Measurements from ENCODE around the gene ZNF133. TPM values are rescaled to one million over a fixed set of nuclear protein-coding genes. Genes with fewer than 3 reads are reported as not detected.

The ZNF133 gene
- total and polyA plus RNA-seq, 2 of the 13 experiments (the other 11 are each of a cell fraction or from before 2014, with no cell fraction given): 23.5 to 26.7 TPM

GRCh38 chr20:18287915-18288748 lies at the start of gene ZNF133 (continued):
- TF ChIP-seq GMEB2 (CRISPR knock-in tag; IDR thresholded peaks at IDR 0.05; ENCODE audit: low read depth): 0 out of 2 replicates have a peak, but pooled peaks have one; percentile 28
- peak; percentile 87 for TF ChIP-seq GZF1 (CRISPR knock-in tag; IDR thresholded peaks at IDR 0.05)
- peak; percentile 92 for TF ChIP-seq TFDP2 (CRISPR knock-in tag; IDR thresholded peaks at IDR 0.05)
- TF ChIP-seq ZXDC (CRISPR knock-in tag; IDR thresholded peaks at IDR 0.05): peak; percentile 92; the same call in 1 of the 2 replicates
- peak; percentile 98 for TF ChIP-seq KDM5A (IDR thresholded peaks at IDR 0.05; ENCODE audit: borderline replicate concordance, low read length)
- peak; percentile 95 for TF ChIP-seq YEATS2 (CRISPR knock-in tag; IDR thresholded peaks at IDR 0.05; ENCODE audit: borderline replicate concordance)
- TF ChIP-seq MTA3 (CRISPR knock-in tag; IDR thresholded peaks at IDR 0.05): no peak
- no peak for TF ChIP-seq ZNF660 (CRISPR knock-in tag; IDR thresholded peaks at IDR 0.05; ENCODE audit: borderline replicate concordance, low read depth)
- TF ChIP-seq ZC3H4 (CRISPR knock-in tag; IDR thresholded peaks at IDR 0.05; ENCODE audit: borderline replicate concordance): 0 out of 2 replicates have a peak, but pooled peaks have one; percentile 25
- peak; percentile 71; the same call in 1 of the 2 replicates for TF ChIP-seq KIAA2018 (CRISPR knock-in tag; IDR thresholded peaks at IDR 0.05; ENCODE audit: borderline replicate concordance)
- no peak for TF ChIP-seq ZFP36 (IDR thresholded peaks at IDR 0.05; ENCODE audit: borderline replicate concordance, low read depth, low read length, partially characterized antibody)
- TF ChIP-seq ZNF446 (CRISPR knock-in tag; IDR thresholded peaks at IDR 0.05): no peak
- peak in 1 of 2 experiments; percentile 74; a peak in 1 of 4 replicates for TF ChIP-seq KLF16 (CRISPR knock-in tag; IDR thresholded peaks at IDR 0.05)
- TF ChIP-seq STAT5B (CRISPR knock-in tag; IDR thresholded peaks at IDR 0.05): 0 out of 2 replicates have a peak, but pooled peaks have one; percentile 43
